NT2/D1 (cell line): ENCODE measurements around the gene PLCXD1.

Source experiments
- YY1 ChIP-seq: IDR thresholded peaks from 2 replicates; pipeline ENCODE4 v1.6.1; 2011; ENCODE audit not compliant: insufficient read length, insufficient read depth
- ZNF274 ChIP-seq: IDR thresholded peaks from 2 replicates; pipeline ENCODE4 v1.6.1; 2011; ENCODE audit warnings: mild to moderate bottlenecking, low read depth, low read length

GRCh38 chrX:283115-283845, 2.1 kb downstream of the PLCXD1 start:
- TF ChIP-seq ZNF274 (no peak), YY1 (no peak)
